ENCODE data around the gene NR1D1. TPM values are rescaled to one million over a fixed set of nuclear protein-coding genes. Genes with fewer than 3 reads are reported as not detected.

The NR1D1 gene
- total RNA-seq, 4 donors from 2014 or later: 3.4 to 9.9 (median 5.1) TPM

- H3K4me3 ChIP-seq (replicated peaks in 1 of 3): no peak overlapping the region
- WGBS, 2 donors: 95 to 96% methylated on average over 3 of the region's 3 CpGs
- H3K9me3 ChIP-seq: no peaks in the 10 kb centered on the region
- peaks cover 7 to 10% of the 10 kb centered on the region in 2 donors for H3K4me1 ChIP-seq
- no peaks in the 10 kb centered on the region for H3K27me3 ChIP-seq
- H3K36me3 ChIP-seq: peaks cover 31 to 45% of the 10 kb centered on the region in 2 donors
- TF ChIP-seq, protein P1, sequence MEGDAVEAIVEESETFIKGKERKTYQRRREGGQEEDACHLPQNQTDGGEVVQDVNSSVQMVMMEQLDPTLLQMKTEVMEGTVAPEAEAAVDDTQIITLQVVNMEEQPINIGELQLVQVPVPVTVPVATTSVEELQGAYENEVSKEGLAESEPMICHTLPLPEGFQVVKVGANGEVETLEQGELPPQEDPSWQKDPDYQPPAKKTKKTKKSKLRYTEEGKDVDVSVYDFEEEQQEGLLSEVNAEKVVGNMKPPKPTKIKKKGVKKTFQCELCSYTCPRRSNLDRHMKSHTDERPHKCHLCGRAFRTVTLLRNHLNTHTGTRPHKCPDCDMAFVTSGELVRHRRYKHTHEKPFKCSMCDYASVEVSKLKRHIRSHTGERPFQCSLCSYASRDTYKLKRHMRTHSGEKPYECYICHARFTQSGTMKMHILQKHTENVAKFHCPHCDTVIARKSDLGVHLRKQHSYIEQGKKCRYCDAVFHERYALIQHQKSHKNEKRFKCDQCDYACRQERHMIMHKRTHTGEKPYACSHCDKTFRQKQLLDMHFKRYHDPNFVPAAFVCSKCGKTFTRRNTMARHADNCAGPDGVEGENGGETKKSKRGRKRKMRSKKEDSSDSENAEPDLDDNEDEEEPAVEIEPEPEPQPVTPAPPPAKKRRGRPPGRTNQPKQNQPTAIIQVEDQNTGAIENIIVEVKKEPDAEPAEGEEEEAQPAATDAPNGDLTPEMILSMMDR (IDR thresholded peaks at IDR 0.05): no peak
- TF ChIP-seq POLR2A (IDR thresholded peaks at IDR 0.05): no peak
- no peak for DNase-seq
- intact Hi-C loops (cut with DNase I): no loop called here
- H3K27ac ChIP-seq: no peak overlapping the region
Measured at GRCh38 chr17:40135817-40136216, 35.4 kb upstream of the NR1D1 start.

GRCh38 chr17:40134184-40134583, 33.8 kb upstream of the NR1D1 start:
- no peak for DNase-seq
- Histone ChIP-seq H3K27me3 (no peaks in the 10 kb centered on the region), H3K4me1 (peaks cover 1 to 5% of the 10 kb centered on the region in 2 donors), H3K4me3 (replicated peaks in 1 of 3) (no peak overlapping the region), H3K27ac (no peak overlapping the region), H3K9me3 (no peaks in the 10 kb centered on the region), H3K36me3 (peaks cover 43 to 58% of the 10 kb centered on the region in 2 donors)
- intact Hi-C loops (cut with DNase I): no loop called here
- WGBS, 2 donors: 83 to 86% methylated on average over 7 of the region's 7 CpGs
- TF ChIP-seq POLR2A (IDR thresholded peaks at IDR 0.05): no peak
- TF ChIP-seq, protein P1 (IDR thresholded peaks at IDR 0.05): no peak

DNA sequence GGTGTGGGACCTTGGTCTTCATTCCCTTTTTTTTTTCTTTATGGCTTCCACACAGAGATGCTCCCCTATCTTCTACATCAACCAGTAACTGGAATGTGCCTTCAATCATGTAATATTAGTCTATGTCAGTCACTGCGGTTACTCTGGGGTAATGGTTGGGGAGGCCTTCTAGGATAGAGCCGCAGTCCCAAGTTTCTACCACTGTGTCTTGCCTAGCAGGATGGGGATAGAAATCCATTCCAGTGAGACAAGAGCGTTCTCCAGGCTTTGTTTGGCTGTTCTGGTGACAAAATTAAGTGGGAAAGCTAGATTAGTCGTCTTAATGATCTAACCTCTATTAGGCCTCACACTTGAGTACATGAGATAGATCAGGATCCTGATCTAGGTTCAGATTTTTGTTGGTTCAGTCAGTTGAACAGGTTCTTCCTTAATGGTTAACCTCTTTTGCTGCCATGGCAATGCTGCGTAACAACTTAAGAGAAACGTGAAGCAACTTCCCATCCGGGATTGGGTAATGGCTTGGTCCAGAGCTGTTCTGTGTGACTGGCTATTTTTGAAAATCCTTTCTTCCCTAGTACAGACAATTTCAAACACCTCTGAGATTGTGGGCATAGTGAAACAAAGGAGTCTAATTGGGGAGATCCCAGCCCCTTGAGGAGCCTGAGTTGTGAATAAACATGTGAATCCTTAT, 30.1 kb upstream of the NR1D1 start:
- whole genome bisulfite sequencing, 2 donors: 73 to 81% methylated on average over 7 of the region's 7 CpGs
- H3K27ac ChIP-seq: peak overlapping the region in 1 of 3 donors; percentile 5
- no peaks in the 10 kb centered on the region for H3K27me3 ChIP-seq
- no peak overlapping the region for H3K4me3 ChIP-seq (replicated peaks in 1 of 3)
- H3K4me1 ChIP-seq: no peaks in the 10 kb centered on the region
- H3K36me3 ChIP-seq: peaks cover 54 to 66% of the 10 kb centered on the region in 2 donors
- no peak for DNase-seq
- intact Hi-C loops (cut with DNase I): no loop called here
- no peak for TF ChIP-seq POLR2A (IDR thresholded peaks at IDR 0.05)
- no peaks in the 10 kb centered on the region for H3K9me3 ChIP-seq

DNA sequence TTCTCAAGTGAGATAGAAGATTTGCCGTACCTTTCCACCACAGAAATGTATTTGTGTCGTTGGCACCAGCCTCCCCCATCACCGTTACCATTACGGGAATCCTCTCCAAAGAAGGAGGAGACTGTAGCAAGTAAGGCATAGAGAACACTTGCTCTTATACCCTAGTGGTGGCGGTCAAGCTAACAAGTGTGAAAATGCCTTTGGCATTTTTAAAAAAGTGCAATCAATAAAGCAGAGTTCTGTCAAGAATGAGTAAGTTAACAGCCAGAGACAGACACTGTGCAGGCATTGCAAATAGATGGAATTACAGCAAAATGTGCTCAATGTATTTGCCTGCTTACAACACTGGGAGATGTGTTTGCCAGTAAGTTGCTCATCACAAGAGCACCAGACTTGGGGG, 29.1 kb upstream of the NR1D1 start:
- WGBS, 2 donors: 82 to 93% methylated on average over 5 of the region's 5 CpGs
- no peak for DNase-seq
- H3K27me3 ChIP-seq: no peaks in the 10 kb centered on the region
- intact Hi-C loops (cut with DNase I): no loop called here
- H3K36me3 ChIP-seq: peaks cover 46 to 59% of the 10 kb centered on the region in 2 donors
- no peaks in the 10 kb centered on the region for H3K9me3 ChIP-seq
- no peak for TF ChIP-seq POLR2A (IDR thresholded peaks at IDR 0.05)
- TF ChIP-seq, protein P1 (IDR thresholded peaks at IDR 0.05): no peak
- no peak overlapping the region for H3K27ac ChIP-seq
- H3K4me3 ChIP-seq (replicated peaks in 1 of 3): no peak overlapping the region
- H3K4me1 ChIP-seq: peaks cover 2 to 3% of the 10 kb centered on the region in 2 donors

DNA sequence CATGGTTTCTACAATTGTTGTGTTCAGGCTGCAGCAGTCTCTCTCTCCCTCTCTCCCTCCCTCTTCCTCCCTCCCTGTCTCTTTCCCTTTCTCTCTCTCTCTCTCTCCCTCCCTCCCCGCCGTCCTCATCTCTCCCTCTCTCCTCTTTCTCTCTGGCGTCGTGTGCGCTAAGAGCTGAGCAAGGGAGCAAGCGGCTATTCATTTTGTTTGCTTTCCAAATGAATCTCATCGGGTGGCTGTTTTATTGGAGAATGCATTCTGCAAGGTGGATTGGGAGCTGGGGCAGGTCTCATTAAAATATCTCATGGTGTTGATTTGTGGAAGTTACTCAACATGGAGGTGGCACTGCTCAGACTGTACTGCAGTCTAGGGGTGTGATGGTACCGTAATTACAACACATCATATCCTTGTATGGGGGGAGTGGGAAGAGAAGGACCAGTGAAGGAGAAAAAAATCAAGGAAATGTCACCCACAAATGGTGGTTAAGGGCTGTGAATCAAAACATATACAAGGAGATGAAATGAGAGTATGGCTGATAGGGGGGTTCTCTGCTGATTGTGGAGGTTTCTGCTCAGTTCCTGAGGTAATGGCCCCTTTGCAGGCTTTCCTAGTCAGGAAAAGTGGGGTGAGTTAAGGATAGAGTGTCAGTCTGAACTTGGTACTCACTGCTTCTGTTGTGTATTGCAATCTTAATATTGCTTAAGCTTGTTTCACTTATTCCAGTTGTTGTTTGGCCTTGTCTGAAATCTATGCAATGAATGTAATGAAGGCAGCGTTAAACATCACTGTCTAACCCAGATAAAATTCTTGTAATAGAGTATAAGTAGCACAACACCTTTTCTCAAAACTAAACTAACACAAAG, 24.1 kb upstream of the NR1D1 start:
- H3K4me1 ChIP-seq: peaks cover 14 to 15% of the 10 kb centered on the region in 2 donors
- peak overlapping the region in 1 of 3 donors; percentile 86 for H3K4me3 ChIP-seq (replicated peaks in 1 of 3)
- no peaks in the 10 kb centered on the region for H3K27me3 ChIP-seq
- peak overlapping the region; percentile 33 to 97 (median 97) for H3K27ac ChIP-seq
- DNase-seq: peak in 1 of 2 donors; percentile 37
- H3K9me3 ChIP-seq: no peaks in the 10 kb centered on the region
- TF ChIP-seq POLR2A (IDR thresholded peaks at IDR 0.05): no peak
- TF ChIP-seq, protein P1 (IDR thresholded peaks at IDR 0.05): no peak
- intact Hi-C loops (cut with DNase I): loop anchor here (5.0 kb wide), 1 partner anchor 43 kb away; no protein-coding TSS in a partner anchor
- WGBS, 2 donors: 8 to 10% methylated on average over 9 of the region's 9 CpGs
- peaks cover 14 to 25% of the 10 kb centered on the region in 2 donors for H3K36me3 ChIP-seq
